ENCODE data around the gene CHRNA7. TPM values are rescaled to one million over a fixed set of nuclear protein-coding genes. Genes with fewer than 3 reads are reported as not detected.
"Not testable (repeated sequence)": the region's sequence is repeated elsewhere in the genome, so short reads cannot be mapped to it uniquely, and the experiment has no call there.

Gene CHRNA7
- total RNA-seq, 1 donor from 2014 or later = not detected

DNA sequence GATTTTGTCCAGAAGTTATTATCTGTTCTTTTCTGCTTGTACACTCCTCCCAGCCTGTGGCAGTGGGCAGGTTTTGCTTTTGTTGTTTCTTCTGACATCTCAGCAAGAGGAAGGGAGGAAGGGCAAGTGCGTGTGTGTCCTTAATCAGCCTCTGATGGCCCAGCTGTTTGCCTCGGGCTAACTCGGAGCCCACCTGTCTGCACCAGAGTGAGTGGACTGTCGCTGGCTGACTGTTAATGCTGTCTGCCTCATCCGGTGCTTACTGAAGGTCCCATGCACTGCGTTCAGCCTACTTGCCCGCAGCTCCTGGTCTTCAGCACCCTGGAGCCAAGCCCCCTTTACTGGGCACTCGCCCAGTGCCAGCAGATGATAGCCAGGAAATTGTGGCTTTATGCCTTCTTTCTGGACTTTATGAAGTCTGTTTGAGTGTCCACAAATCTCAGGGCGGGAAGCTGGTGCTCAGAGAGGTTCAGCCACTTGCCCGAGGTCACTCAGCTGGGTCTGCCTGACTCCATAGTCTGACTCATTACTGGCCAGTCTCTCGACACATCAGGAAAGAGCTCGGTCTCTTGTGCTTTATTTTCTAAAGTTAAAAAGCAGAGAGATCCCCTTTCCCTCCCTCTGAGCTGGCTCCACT, 89.5 kb downstream of the CHRNA7 start:
- no peak for DNase-seq (ENCODE audit: low spot score)
- ATAC-seq = no peak

GRCh38 chr15:32120577-32121383, 90.5 kb downstream of the CHRNA7 start:
- no peak for DNase-seq (ENCODE audit: low spot score)

DNA sequence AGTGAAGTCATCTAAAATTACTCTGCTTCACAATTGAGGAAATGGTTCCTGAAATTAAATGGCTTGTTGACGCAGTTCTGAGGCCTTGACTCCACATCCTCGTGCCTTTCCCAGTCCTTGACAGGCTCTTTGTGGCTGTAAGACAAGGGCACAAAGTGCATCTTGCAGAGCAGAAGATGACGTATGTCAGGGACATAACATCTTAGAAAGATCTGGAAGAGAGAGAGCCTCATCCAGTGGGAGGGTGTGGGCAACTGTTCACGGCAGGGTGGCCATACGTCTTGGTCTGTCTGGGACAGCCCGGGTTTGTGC, 91.0 kb downstream of the CHRNA7 start:
- no peak for ATAC-seq
- no peak for DNase-seq (ENCODE audit: low spot score)

More at GRCh38 chr15:32120577-32121383, 90.5 kb downstream of the CHRNA7 start:
- no peak for ATAC-seq

- DNase-seq (ENCODE audit: low spot score) = no peak
- ATAC-seq = no peak
Measured at GRCh38 chr15:32122013-32122412, 91.7 kb downstream of the CHRNA7 start.

GRCh38 chr15:32123473-32123872, 93.2 kb downstream of the CHRNA7 start:
- DNase-seq (ENCODE audit: low spot score) (no peak), ATAC-seq (no peak)

DNA sequence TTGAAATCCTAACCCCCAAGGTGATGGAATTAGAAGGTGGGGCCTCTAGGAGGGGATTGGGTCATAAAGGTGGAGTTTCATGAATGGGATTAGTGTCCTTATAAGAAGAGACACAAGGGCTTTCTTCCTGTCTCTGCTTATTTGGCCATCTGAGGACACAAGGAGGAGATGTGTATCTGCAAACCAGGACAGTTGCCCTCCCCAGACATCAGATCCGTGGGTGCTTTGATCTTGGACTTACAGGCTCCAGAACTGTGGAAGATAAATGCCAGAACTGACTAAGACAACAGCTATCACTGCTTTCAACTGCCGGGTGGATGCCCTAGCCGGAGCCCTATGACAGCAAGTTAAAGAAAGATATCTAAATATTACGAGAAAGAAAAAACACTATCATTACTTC, 94.4 kb downstream of the CHRNA7 start:
- DNase-seq (ENCODE audit: low spot score) = no peak
- ATAC-seq = no peak

DNA sequence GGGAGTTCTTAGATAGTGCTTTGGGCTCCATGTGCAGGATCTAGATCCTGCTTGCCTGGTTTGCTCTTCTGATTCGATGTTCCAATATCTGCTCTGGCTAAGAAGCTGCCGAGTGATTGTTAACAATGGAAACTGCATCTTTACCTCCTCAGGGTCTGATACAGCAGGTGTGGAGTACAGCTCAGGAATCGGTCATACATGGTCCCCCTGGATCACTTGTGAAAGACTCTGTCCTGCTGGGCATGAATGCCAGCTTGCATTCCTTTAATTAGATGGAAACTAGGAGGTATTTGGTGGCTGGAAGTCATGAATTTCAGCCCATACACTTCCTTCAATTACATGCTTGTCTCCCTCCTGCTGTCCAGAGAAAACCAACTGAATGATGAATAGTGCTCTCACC, 95.3 kb downstream of the CHRNA7 start:
- no peak for DNase-seq (ENCODE audit: low spot score)
- ATAC-seq = no peak

DNA sequence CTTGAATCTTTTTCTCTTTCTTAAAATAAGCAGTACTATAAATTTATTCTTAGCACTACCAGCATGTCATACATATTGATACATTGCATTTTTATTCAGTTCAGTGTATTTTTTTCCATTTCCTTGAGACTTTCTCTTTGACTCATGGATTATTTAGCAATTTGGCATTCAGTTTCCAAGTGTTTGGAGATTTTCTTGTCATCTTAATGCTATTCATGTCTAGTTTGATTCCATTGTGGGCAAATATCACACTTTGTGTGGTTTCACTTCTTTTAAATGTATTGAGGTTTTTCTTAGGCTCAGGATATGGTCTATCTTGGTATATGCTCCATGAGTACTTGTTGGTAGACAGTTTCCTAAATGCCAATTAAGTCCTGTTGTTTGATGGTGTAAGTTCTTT, 99.5 kb downstream of the CHRNA7 start:
- ATAC-seq = no peak

GRCh38 chr15:32130823-32131222, 100.5 kb downstream of the CHRNA7 start:
- ATAC-seq (no peak), DNase-seq (ENCODE audit: low spot score) (no peak)

More for the DNA sequence above, 99.5 kb downstream of the CHRNA7 start:
- DNase-seq (ENCODE audit: low spot score) = no peak

DNA sequence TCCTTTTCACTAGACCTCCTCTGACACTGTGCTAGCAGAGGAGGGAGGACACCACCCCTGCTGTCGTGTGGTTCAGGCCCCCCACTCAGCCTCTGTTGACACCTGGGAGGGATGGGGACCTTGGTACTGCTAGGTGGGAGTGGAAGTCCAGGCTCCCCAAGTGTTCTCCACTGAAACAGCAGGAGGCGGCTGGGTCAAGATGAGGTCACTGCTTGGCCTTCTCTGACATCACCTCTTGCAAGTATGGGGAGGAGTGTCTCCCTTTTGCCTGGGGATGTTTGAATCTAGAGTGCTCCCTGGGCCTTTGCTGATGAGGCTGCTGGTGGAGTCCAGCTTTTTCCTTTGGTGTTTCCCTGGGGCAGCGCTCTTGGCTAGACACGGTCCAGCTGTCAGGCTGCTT, 101.5 kb downstream of the CHRNA7 start:
- ATAC-seq (no peak), DNase-seq (ENCODE audit: low spot score) (no peak)

DNA sequence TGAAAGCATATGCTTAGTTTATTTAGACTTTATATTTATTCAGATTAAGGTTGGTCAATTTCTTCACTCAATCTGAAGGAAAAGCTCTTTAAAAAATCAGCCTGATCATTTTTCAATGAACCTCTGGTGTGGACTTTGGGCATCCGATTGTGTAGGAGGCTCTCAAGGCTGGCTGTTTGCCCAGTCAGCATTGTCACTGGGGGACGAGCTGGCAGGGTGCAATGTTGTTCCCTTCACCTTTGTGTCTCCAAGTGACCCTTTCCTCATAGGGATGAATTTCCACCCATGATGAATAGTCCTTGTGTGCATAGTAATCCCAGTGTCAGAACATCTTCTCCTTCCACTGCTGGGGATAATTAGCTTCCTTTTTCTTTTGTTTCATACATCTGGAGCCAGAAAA, 102.5 kb downstream of the CHRNA7 start:
- ATAC-seq = no peak
- DNase-seq (ENCODE audit: low spot score) = no peak

GRCh38 chr15:32134842-32135241, 104.5 kb downstream of the CHRNA7 start:
- no peak for DNase-seq (ENCODE audit: low spot score)
- ATAC-seq = no peak

- no peak for ATAC-seq
- DNase-seq (ENCODE audit: low spot score) = no peak
Measured at GRCh38 chr15:32135335-32135734, 105.0 kb downstream of the CHRNA7 start.

DNA sequence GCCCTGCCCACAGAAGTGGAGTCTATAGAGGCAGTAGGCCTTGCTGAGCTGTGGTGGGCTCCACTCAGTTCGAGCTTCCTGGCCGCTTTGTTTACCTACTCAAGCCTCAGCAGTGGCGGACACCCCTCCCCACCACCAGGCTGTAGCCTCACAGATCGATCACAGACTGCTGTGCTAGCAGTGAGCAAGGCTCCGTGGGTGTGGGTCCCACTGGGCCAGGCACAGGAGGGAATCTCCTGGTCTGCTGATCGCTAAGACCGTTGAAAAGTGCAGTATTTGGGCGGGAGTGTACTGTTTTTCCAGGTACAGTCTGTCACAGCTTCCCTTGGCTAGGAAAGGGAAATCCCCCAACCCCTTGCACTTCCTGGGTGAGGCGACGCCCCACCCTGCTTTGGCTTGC, 115.2 kb downstream of the CHRNA7 start:
- DNase-seq (ENCODE audit: low spot score); ATAC-seq: not testable (repeated sequence)

GRCh38 chr15:32148833-32149555, 118.7 kb downstream of the CHRNA7 start:
- DNase-seq (ENCODE audit: low spot score) = no peak
- ATAC-seq = no peak

GRCh38 chr15:32152574-32152973, 122.3 kb downstream of the CHRNA7 start:
- ATAC-seq = no peak
- DNase-seq (ENCODE audit: low spot score) = no peak

DNA sequence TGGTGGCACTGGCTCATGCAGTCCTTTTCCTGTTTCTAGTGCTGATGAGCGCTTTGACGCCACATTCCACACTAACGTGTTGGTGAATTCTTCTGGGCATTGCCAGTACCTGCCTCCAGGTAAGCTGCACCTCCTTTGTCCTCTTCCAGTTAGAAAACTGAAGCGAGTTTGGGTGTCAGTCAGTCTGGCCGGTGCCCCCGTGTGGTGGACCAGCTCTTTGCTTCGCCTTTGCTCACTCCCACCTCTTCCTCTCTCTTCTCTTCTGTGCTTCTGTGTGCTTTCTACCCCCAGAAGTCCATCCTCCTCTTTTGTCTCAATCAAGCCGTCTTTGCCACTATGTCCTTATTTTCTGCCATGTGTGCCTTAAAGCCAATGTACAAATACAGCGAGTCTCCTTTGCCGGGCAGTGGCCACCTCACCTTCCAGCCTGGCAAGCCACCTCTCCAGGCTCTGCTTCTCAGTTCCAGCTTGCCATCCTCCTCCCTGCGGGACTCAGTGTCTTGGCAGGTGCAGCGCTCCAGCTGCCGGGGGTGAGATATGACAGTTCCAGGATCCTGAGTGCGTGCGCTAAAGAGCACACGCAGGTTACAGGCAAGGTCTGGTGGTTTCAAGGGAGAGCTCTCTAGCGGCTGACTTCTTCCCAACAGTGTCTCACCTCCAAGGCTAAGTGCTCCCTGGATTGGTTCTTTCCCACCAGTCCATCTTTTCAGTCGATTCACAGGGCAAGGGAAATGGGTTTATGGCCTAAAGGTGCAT, 123.7 kb downstream of the CHRNA7 start:
- peak; percentile 22 for ATAC-seq
- not testable (repeated sequence) for DNase-seq (ENCODE audit: low spot score)

- ATAC-seq; DNase-seq (ENCODE audit: low spot score): not testable (repeated sequence)
Measured at GRCh38 chr15:32162143-32162542, 131.8 kb downstream of the CHRNA7 start.

- DNase-seq (ENCODE audit: low spot score); ATAC-seq: not testable (repeated sequence)
Measured at GRCh38 chr15:32164065-32164464, 133.8 kb downstream of the CHRNA7 start.

- not testable (repeated sequence) for DNase-seq (ENCODE audit: low spot score); ATAC-seq
Measured at GRCh38 chr15:32164747-32165146, 134.4 kb downstream of the CHRNA7 start.

- ATAC-seq; DNase-seq (ENCODE audit: low spot score): not testable (repeated sequence)
Measured at GRCh38 chr15:32165775-32166174, 135.5 kb downstream of the CHRNA7 start.

Measured in left lobe of liver (tissue), 2 donors.